Middle frontal gyrus (tissue), 1 donor: ENCODE data around the gene OLFML1.

Source experiments
- DNase-seq: peaks from one replicate; pipeline ENCODE4 v3.0.0-alpha.2; 2015; ENCODE audit warnings: low spot score; ENCODE audit errors: extremely low spot score

Gene OLFML1

DNA sequence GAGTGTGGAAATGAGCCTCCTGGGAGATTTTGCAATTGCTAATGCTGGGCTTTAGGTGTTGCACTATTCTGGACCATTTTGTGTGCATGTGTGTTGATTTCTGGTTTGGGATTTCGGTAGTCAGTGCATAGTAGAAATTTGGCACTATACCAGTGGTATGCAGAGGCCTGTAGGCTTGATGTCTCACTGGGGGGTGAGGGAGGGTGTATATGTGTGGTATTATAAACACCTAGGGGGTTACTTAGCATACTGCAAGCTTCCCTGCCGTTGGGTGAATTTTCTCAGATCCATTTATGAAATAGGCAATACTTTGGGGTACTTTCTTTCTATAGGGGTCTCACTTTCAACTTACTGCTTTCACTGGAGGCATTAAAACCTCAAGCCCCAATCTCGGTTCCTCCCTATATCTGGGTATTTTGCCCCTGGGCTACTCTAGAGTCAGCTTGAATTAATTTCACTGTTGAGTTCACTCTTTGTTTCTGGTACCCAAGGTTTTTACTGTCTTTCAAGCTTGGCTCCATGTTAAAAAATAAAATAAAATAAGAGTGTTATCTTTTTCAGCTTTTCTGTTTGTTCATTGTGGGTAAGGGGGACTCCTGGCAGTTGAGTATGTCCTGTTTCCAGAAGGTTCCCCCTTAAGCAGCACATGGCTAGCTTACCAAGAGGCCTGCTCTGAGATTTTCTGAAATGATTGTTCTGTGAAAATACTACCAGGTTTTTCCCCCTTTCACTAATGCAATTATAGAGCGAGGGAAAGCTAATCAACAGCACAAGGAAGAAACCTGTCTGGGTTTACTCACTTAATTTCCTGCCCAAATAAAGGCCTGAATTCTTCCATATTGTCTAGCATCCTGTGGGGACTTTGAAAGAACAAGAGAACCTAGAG lies 74.3 kb downstream of the OLFML1 start:
- DNase-seq = no peak
